Natural killer cell (primary cell): Measurements from ENCODE around the gene TLR4. TPM values are rescaled to one million over a fixed set of nuclear protein-coding genes. Genes with fewer than 3 reads are reported as not detected.

Experiments used
- ATAC-seq, 3 donors: fragments of 150-1000 bp in 2 of 3; fragments of 200-7000 bp in 1 of 3; cut with Tn5 transposase; 1 replicate in 1 of 3; 2 replicates in 2 of 3; pipeline ENCODE4 v1.10.0; 2021; ENCODE audit warnings: mild to moderate bottlenecking in 2 of 3, moderate library complexity in 2 of 3
- DNase-seq, 2 donors: peaks; one replicate each; pipeline versions ENCODE4 v3.0.0 to v3.0.0-alpha.2; 2013 to 2021; ENCODE audit warnings: mixed read lengths in 1 of 2
- H3K27ac ChIP-seq: one replicate; pipeline ENCODE4 v1.5.1; 2013; ENCODE audit warnings: mild to moderate bottlenecking, low read length
- H3K27me3 ChIP-seq: one replicate; pipeline ENCODE4 v1.6.1; 2013; ENCODE audit warnings: low read length; ENCODE audit not compliant: control insufficient read depth, insufficient read depth
- H3K36me3 ChIP-seq: one replicate; pipeline ENCODE4 v1.6.1; 2013; ENCODE audit warnings: low read length; ENCODE audit not compliant: control insufficient read depth, insufficient read depth
- H3K4me1 ChIP-seq: one replicate; pipeline ENCODE4 v1.6.1; 2013; ENCODE audit warnings: low read length; ENCODE audit not compliant: control insufficient read depth, insufficient read depth
- H3K4me3 ChIP-seq: one replicate; pipeline ENCODE4 v1.5.1; 2013; ENCODE audit warnings: low read length
- H3K9me3 ChIP-seq: one replicate; pipeline ENCODE4 v1.6.1; 2013; ENCODE audit warnings: low read length; ENCODE audit not compliant: control insufficient read depth, insufficient read depth
- H3K27ac Mint-ChIP-seq, 2 donors: one replicate each; pipeline ENCODE4 v1.8.0; 2022; ENCODE audit warnings: mild to moderate bottlenecking in 2 of 2, mixed read lengths in 2 of 2, moderate library complexity in 1 of 2
- H3K27me3 Mint-ChIP-seq, 2 donors: one replicate each; pipeline ENCODE4 v1.8.0; 2022; ENCODE audit warnings: low read depth in 2 of 2, mixed read lengths in 2 of 2
- H3K36me3 Mint-ChIP-seq: one replicate; pipeline ENCODE4 v1.8.0; 2022; ENCODE audit warnings: mixed read lengths
- H3K4me1 Mint-ChIP-seq, 2 donors: one replicate each; pipeline ENCODE4 v1.8.0; 2022; ENCODE audit warnings: mixed read lengths in 2 of 2
- H3K4me3 Mint-ChIP-seq: one replicate; pipeline ENCODE4 v1.8.0; 2022; ENCODE audit warnings: mild to moderate bottlenecking, moderate library complexity, mixed read lengths
- H3K9me3 Mint-ChIP-seq, 2 donors: one replicate each; pipeline ENCODE4 v1.8.0; 2022; ENCODE audit warnings: mixed read lengths in 2 of 2
- WGBS: methylation state at CpG from one replicate; pipeline ENCODE4 v1.1.7; 2013; ENCODE audit warnings: missing lambda C conversion rate; ENCODE audit not compliant: insufficient coverage; 5-methylcytosine and 5-hydroxymethylcytosine counted together
- intact Hi-C: fragments of 100-400 bp; cut with micrococcal nuclease; formaldehyde crosslinking; loops from one replicate; pipeline ENCODE4 v1.14.2; 2022
- total RNA-seq, 4 donors: library from RNA; stranded (reverse); fragments of 120-200 nt in 1 of 4; gene quantifications; one replicate each; pipeline versions ENCODE4 v1.2.3 to v1.2.4, GENCODE V29; 2013 to 2022
- TF ChIP-seq, protein P1 (sequence below): fragments of 200-600 bp; IDR thresholded peaks from one replicate; pipeline ENCODE4 v1.8.0; 2022; ENCODE audit warnings: antibody characterized with exemption

The TLR4 gene
- total RNA-seq, 3 donors from 2014 or later (not counting 1 experiment from before 2014, with no cell fraction given) = 1.4 to 15.4 (median 2.2) TPM

DNA sequence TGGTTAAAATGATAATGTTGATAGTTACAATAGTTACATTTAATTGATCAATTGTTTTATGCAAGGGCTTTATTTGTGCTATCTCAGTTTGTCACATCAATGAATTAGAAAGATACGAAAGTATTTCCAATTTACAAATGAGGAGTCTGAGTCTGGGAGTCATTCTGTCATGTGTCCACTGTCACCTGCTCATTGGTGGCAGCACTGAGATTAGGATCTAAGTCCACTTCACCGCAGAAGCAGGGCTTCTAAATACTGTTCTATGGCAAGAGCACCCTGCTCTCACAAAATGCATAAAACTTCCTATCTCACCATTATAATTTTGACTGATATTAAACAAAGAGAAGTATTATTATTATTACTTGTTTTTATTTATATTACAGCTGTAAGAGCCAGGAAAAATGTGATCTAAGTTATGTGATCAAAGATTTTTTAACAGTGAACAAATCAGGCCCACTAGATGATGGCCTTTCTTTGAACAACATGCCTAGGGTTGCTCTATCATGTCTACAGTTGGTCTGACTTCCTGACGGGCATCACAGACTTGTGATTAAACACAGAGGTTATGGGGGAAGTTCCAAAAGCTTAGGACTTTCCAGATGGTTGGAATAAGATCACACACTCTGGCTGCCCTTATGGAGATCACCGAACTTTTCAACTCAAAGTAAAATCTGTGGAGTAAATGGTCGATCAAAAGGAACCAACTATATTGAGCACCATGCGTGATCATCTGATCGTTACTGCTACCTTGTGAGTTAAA lies 15.1 kb downstream of the TLR4 start:
- intact Hi-C loops = no loop called here
- 92% methylated on average over 7 of the region's 7 CpGs for WGBS
- ATAC-seq = no peak

DNA sequence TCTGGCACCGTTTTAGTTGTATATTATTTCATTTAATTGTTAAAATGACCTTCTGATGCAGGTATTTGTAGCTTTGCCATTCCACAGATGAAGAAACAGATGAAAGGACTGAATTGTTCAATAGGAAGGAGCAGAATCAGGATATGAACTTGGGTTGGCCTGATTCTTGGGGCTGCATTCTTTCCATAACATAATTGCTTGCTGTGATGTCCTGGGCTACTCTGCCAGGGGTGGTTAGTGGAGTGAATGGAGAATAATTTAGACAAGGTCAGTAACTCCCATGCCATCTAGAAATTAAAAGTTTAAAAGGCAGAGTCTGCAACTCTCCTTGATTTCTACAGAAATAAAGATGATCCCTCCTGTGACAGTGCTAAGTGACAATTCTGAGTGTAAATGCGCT lies 15.9 kb downstream of the TLR4 start:
- Histone ChIP-seq H3K27me3 (no peaks in the 10 kb centered on the region), H3K9me3 (no peaks in the 10 kb centered on the region), H3K4me1 (no peaks in the 10 kb centered on the region), H3K4me3 (no peak overlapping the region), H3K36me3 (no peaks in the 10 kb centered on the region), H3K27ac (no peak overlapping the region)
- Mint-ChIP-seq H3K9me3 (no peaks in the 10 kb centered on the region), H3K4me3 (no peak overlapping the region), H3K36me3 (no peaks in the 10 kb centered on the region), H3K27me3 (peaks cover 0 to 5% of the 10 kb centered on the region in 2 donors), H3K4me1 (peaks cover 17 to 24% of the 10 kb centered on the region in 2 donors), H3K27ac (no peak overlapping the region)
- ATAC-seq = no peak
- TF ChIP-seq, protein P1, sequence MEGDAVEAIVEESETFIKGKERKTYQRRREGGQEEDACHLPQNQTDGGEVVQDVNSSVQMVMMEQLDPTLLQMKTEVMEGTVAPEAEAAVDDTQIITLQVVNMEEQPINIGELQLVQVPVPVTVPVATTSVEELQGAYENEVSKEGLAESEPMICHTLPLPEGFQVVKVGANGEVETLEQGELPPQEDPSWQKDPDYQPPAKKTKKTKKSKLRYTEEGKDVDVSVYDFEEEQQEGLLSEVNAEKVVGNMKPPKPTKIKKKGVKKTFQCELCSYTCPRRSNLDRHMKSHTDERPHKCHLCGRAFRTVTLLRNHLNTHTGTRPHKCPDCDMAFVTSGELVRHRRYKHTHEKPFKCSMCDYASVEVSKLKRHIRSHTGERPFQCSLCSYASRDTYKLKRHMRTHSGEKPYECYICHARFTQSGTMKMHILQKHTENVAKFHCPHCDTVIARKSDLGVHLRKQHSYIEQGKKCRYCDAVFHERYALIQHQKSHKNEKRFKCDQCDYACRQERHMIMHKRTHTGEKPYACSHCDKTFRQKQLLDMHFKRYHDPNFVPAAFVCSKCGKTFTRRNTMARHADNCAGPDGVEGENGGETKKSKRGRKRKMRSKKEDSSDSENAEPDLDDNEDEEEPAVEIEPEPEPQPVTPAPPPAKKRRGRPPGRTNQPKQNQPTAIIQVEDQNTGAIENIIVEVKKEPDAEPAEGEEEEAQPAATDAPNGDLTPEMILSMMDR = no peak
- 91% methylated on average over 2 of the region's 2 CpGs for WGBS
- intact Hi-C loops = no loop called here
- no peak for DNase-seq

More for the DNA sequence above, 15.1 kb downstream of the TLR4 start:
- Mint-ChIP-seq H3K27me3 (peaks cover 0 to 4% of the 10 kb centered on the region in 2 donors), H3K27ac (no peak overlapping the region), H3K36me3 (no peaks in the 10 kb centered on the region), H3K9me3 (no peaks in the 10 kb centered on the region), H3K4me3 (no peak overlapping the region), H3K4me1 (peaks cover 17 to 24% of the 10 kb centered on the region in 2 donors)
- Histone ChIP-seq H3K27ac (no peak overlapping the region), H3K9me3 (no peaks in the 10 kb centered on the region), H3K4me3 (no peak overlapping the region), H3K27me3 (no peaks in the 10 kb centered on the region), H3K36me3 (no peaks in the 10 kb centered on the region), H3K4me1 (no peaks in the 10 kb centered on the region)
- TF ChIP-seq, protein P1 = no peak
- no peak for DNase-seq

DNA sequence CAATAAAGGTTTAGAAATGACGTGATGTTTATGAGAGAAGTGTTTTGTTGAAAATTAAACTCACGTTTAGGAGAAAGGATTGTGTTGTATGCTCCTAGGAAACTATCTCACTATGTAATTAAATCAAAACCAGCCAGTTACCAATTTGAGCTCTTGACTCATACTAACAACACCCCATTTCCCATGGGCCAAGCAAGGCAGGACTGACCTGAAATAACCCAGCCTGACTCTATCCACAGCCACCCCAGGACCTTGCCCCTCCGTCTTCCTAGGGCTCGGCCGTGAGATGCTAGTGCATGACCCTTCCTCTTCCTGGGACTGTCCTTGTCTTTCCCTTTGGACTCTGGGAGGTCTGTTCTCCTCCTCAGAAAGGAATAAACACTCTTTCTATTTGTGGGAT lies 16.4 kb downstream of the TLR4 start:
- Histone ChIP-seq H3K27me3 (no peaks in the 10 kb centered on the region), H3K4me1 (no peaks in the 10 kb centered on the region), H3K36me3 (no peaks in the 10 kb centered on the region), H3K4me3 (no peak overlapping the region), H3K27ac (no peak overlapping the region), H3K9me3 (no peaks in the 10 kb centered on the region)
- WGBS = 95% methylated on average over 3 of the region's 5 CpGs
- H3K27me3 Mint-ChIP-seq = peaks cover 0 to 5% of the 10 kb centered on the region in 2 donors
- DNase-seq (no peak), ATAC-seq (no peak)
- intact Hi-C loops = no loop called here
- no peak overlapping the region for H3K4me3 Mint-ChIP-seq
- peaks cover 17 to 24% of the 10 kb centered on the region in 2 donors for H3K4me1 Mint-ChIP-seq
- no peak overlapping the region for H3K27ac Mint-ChIP-seq
- H3K36me3 Mint-ChIP-seq = no peaks in the 10 kb centered on the region
- TF ChIP-seq, protein P1 = no peak
- H3K9me3 Mint-ChIP-seq = no peaks in the 10 kb centered on the region

DNA sequence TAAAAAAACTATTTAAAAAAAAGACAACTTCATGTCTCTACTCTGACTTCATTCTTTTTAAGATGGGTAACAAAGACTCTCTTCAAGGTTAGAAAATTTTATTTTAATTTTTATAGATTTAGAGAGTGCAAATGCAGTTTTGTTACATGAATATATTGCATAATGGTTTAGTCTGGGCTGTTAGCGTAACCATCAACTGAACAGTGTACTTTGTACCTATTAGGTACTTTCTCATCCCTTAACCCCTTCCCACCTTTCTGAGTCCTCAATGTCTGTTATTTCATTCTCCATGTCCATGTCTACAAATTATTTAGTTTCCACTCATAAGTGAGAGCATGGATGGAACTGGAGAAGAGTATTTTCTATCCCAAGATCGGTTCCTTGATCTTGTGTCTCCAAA lies 16.8 kb downstream of the TLR4 start:
- no peak overlapping the region for H3K27ac Mint-ChIP-seq
- Histone ChIP-seq H3K9me3 (no peaks in the 10 kb centered on the region), H3K36me3 (no peaks in the 10 kb centered on the region), H3K27me3 (no peaks in the 10 kb centered on the region), H3K4me1 (no peaks in the 10 kb centered on the region), H3K27ac (no peak overlapping the region), H3K4me3 (no peak overlapping the region)
- H3K9me3 Mint-ChIP-seq = no peaks in the 10 kb centered on the region
- no peak for DNase-seq
- TF ChIP-seq, protein P1 = no peak
- ATAC-seq = no peak
- WGBS = 60% methylated on average over 2 of the region's 2 CpGs
- no peaks in the 10 kb centered on the region for H3K36me3 Mint-ChIP-seq
- H3K27me3 Mint-ChIP-seq = peaks cover 0 to 5% of the 10 kb centered on the region in 2 donors
- H3K4me3 Mint-ChIP-seq = no peak overlapping the region
- peaks cover 17 to 24% of the 10 kb centered on the region in 2 donors for H3K4me1 Mint-ChIP-seq
- intact Hi-C loops = no loop called here
